ENCODE data around the gene RPS2. TPM values are rescaled to one million over a fixed set of nuclear protein-coding genes. Genes with fewer than 3 reads are reported as not detected.
"Not testable (repeated sequence)": the region's sequence is repeated elsewhere in the genome, so short reads cannot be mapped to it uniquely, and the experiment has no call there.

The RPS2 gene
- total RNA-seq, 2 donors from 2014 or later = 1,152 to 1,209 TPM

GRCh38 chr16:1950047-1950446 lies 14.6 kb downstream of the RPS2 start:
- DNase-seq (no peak), ATAC-seq (peak in 1 of 2 donors; percentile 5)
- intact Hi-C loops (cut with DNase I) = no loop called here

DNA sequence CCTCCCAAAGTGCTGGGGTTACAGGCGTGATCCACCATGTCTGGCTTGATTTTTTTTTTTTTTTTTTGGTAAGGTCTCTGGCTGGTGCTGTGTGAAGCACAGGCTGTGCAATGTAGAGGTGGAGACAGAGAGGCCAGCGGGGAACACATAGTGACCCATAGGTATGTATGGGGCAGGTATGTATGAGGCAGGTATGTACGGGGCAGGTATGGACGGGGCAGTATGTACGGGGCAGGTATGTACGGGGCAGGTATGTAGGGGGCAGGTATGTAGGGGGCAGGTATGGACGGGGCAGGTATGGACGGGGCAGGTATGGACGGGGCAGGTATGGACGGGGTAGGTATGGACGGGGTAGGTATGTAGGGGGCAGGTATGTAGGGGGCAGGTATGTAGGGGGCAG lies 15.1 kb downstream of the RPS2 start:
- DNase-seq (no peak), ATAC-seq (no peak)
- intact Hi-C loops (cut with DNase I) = no loop called here

GRCh38 chr16:1947369-1947670 lies 17.3 kb downstream of the RPS2 start:
- ATAC-seq = no peak
- intact Hi-C loops (cut with DNase I) = no loop called here
- DNase-seq = no peak

DNA sequence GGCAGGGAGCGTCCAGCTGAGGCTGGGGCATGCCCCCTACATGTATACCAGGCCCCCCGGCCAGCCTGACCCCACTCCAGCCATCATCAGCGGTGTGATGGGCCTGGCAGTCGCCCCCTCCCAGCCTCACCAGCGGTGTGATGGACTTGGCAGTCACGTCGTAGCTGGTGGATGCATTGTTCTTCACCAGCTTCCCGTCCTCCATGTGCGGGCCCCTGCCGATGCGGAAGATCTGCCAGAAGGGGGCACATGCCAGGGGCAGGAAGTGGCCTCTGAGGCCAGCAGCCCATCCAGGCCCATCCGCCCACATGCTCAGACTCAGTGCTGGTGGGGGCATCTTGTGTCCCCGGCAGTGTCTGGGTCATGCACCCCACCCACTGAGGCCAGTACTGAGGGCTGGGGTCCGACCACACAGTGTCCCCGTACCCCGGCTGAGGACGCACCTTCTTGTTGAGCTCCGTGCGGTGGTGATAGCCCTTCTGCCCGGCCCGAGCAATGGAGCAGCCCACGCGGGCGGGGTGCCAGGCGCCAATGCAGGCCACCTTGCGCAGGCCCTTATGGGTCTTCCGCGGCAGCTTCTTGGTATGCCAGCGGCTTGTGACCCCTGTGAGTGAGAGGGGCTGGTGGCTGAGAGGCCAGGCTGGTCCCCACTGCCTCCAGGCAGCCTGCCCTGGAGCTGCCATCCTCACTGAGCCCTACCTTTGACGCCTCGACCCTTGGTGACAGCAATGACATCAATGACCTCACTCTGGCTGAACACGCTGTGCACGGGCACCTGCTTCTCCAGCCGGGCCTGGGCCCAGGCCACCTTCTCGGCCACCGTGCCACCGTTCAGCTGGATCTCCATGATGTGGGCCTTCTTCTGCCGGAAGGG lies 17.9 kb downstream of the RPS2 start:
- intact Hi-C loops (cut with DNase I) = no loop called here
- no peak for DNase-seq
- no peak for ATAC-seq

- intact Hi-C loops (cut with DNase I) = no loop called here
- no peak for ATAC-seq
- DNase-seq = no peak
These were observed 18.9 kb downstream of the RPS2 start for GRCh38 chr16:1945559-1946391.

DNA sequence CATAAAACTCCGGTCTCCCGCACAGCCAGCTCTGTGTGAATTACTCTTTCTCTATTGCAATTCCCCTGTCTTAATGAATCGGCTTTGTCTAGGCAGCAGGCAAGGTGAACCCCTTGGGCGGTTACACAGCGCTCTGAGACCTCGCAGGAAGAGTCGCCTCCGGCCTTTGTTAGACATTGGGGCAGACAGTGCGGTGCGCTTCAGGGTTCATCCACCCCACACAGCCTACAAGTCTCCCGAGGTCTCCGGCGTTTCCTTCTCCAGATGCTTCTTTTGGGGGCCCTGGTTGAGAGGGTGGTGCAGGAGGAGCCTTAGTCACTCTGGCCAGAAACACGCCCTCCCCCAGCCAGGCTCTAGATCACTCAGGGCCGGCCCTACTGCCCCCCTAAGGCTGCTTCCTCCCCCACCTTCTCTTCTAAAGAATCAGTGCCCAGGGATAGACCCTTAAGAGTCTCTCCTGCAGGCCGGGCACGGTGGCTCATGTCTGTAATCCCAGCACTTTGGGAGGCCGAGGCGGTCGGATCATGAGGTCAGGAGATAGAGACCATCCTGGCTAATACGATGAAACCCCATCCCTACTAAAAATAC lies 19.9 kb downstream of the RPS2 start:
- intact Hi-C loops (cut with DNase I) = no loop called here
- ATAC-seq = no peak
- DNase-seq = no peak

- peak; percentile 97 to 98 for ATAC-seq
- peak; percentile 100 for DNase-seq
- intact Hi-C loops (cut with DNase I) = no loop called here
These were observed 21.6 kb downstream of the RPS2 start, which contains the start of gene MSRB1 for GRCh38 chr16:1942810-1943726. Gene MSRB1 (minus strand): TSS chr16:1943199. CDS start chr16:1943156, 43 bp downstream.

- no peak for DNase-seq
- ATAC-seq = peak; percentile 3 to 4
- intact Hi-C loops (cut with DNase I) = no loop called here
These were observed 22.4 kb downstream of the RPS2 start for GRCh38 chr16:1942047-1942809.

- no peak for DNase-seq
- intact Hi-C loops (cut with DNase I) = no loop called here
- ATAC-seq = no peak
These were observed 23.2 kb downstream of the RPS2 start for GRCh38 chr16:1941162-1942046.

DNA sequence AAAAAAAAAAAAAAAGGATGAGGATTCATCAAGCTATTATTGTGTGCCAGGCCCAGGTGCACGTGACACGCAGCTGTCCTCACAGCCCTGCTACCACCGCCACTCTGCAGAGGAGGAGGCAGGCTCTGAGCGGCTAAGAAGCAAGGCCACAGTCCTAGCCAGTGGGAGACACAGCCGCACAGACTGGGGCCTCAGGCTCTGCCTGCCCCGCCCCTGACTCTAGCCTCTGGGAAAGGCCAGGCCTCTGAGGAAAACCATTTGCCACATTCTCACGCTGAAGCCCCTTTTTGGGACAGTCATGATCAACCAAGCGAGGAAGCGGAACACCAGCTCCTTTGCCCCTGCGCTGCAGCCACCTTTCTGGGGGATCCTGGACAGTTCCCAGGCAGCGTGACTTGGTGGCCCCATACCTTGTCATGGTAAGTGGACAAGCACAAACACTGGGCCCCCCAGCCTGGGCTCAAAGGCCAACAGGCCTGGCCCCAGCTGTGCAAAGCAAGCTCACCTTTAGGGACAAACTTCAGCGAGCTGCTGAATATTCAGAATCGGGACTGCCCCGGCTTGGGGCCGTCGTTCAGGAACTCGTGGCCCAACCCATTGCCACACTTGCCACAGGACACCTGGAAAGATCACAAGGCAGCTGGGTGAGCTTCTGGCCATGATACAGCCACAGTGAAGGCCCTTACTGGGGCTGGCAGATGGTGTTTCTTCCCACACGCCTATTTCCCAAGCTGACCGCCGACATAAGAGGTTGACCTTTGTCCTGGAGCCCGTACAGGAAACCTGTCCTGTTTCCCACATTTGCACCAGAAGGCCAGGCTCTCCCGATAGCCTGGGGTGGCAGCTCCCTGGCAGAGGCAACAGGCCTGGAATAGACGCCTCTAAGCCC lies 24.1 kb downstream of the RPS2 start:
- intact Hi-C loops (cut with DNase I) = no loop called here
- DNase-seq (no peak), ATAC-seq (no peak)

DNA sequence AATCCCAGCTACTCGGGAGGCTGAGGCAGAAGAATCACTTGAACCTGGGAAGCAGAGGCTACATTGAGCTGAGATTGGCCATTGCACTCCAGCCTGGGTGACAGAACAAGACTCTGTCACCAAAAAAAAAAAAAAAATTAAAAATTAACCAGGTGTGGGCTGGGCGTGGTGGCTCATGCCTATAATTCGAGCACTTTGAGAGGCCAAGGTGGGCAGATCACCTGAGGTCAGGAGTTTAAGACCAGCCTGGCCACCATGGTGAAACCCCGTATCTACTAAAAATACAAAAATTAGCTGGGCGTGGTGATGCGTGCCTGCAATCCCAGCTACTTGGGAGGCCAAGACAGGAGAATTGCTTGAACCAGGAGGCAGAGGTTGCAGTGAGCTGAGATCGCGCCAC lies 24.8 kb downstream of the RPS2 start:
- DNase-seq; ATAC-seq; intact Hi-C loops (cut with DNase I): not testable (repeated sequence)

DNA sequence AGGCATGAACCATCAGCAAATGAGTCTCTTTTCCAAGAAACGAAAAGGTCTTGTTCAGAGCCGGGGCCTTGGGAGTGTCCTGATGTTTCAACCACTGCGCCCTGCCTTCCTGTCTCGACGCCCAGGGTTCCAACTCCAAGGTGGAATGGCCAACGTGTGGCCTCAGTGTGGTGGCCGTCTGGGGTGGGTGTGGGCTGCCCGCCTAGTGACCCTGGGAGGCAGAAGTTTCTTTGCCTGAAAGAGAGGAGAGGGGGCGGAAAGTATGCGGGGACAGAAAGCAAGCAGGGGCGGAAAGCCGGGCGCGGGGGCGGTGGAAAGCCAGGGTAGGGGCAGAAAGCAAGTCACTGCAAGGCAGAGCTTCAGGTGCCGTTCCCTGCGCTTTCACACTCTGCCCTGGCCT lies 25.7 kb downstream of the RPS2 start:
- DNase-seq (no peak), ATAC-seq (no peak)
- intact Hi-C loops (cut with DNase I) = no loop called here

DNA sequence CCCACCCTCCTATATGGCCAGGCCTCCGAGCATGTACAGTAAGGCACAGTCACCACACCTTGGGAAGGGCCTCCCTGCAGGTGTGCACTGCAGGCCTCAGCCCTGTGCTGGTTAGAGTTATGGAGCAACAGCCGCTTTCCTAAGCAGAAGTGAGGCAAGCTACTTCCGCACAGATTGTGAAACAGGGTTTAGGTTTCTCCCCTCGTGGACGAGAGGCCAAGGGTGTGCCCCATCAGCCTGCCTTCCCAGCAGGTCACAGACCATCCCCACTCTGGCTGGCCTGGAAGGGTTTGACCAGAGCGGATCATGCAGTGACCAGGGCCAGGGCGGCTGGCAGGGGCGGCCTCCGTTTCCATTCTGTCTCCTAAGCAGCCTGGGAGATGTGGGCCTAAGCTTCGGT lies 26.3 kb downstream of the RPS2 start:
- DNase-seq (no peak), ATAC-seq (no peak)
- intact Hi-C loops (cut with DNase I) = no loop called here

GRCh38 chr16:1936945-1937479 lies 27.6 kb downstream of the RPS2 start:
- intact Hi-C loops (cut with DNase I) = no loop called here
- no peak for DNase-seq
- no peak for ATAC-seq

DNA sequence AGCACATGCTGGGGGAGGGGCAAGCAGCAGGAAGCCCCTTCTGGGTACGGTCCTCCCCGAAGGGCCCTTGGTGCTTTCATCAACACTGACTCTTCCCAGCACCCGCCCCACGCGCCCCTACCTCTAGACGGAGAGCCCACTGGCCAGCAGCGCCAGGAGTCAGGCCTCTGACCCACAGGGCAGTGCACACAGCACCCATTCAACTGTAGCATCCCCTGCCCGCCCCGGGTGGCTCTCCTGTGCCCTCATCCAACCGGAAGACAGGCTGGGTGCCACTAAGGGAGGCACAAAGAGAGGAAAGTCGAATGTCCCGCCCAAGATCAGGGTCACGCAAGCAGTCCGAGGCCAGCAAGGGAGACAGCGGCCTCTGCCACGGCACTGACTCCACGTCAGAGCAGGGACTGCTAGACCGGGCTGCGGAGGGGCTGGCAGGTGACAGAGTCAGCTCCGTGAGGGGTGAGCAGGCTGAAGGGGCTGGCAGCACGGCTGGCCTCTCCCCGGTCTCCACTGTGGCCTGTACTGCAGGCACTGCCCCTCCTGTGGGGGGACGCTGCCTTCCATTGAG lies 31.4 kb downstream of the RPS2 start:
- DNase-seq (no peak), ATAC-seq (no peak)
- intact Hi-C loops (cut with DNase I) = no loop called here

Measured in left cardiac atrium (tissue), 4 donors.